ENCODE data around the gene RIPPLY1. TPM values are rescaled to one million over a fixed set of nuclear protein-coding genes. Genes with fewer than 3 reads are reported as not detected.

The RIPPLY1 gene, protein sequence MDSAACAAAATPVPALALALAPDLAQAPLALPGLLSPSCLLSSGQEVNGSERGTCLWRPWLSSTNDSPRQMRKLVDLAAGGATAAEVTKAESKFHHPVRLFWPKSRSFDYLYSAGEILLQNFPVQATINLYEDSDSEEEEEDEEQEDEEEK
- total RNA-seq, result not detected in 2 replicates

DNA sequence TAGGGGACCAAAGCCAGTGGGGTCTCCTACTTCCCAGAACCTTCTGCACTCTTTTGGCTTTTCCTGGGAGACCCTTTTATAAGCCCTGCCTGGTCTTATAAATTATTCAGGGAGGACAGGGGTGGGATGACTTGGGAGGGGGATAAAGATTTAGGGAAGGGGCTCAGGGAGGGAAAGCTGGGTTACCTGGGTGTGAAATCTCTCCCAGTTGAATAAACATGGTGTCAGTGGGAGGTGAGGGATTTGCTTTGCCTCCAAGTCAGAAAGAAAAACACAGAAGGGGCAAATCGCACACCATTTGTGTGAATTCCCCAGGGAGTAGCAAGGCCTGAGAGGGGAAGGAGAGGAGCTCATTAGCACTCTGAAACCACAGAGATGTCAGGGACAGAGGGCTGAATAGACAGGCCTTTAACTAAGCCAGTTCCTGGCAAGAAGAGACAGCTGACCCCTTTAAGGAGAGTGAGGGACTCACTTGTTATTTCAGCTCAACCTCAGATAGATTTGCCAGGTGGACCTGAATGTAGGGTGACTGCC lies at the start of gene RIPPLY1:
Gene RIPPLY1 (minus strand): TSS at position 51 of the 534 bp plus-strand sequence. CDS start 54 bp downstream, outside the sequence.

DNA sequence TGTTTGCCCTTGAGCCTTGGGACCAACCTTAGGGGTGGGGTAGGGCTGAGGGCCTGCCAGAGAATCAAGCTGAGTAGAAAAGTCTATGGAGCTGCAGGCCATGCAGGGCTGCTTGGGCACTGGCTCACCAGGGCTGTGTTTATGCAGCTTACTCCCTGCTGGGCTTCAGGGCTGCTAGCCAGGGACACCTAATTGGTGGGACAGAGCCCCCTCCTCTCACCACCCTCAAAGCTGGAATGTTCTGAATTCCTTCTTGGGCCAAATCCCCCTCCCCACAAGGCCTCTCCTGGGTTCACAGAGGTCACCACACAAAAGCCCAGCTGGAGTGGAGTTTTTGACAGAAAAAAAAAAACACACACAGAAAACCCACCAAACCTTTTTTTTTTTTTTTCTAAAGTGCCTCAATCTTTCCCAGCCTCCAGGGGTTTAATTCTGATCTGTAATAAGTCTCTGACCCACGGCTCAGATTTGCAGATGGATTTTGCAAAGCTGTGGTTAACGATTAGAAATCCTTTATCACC lies 16.9 kb upstream of the RIPPLY1 start, which contains the start of gene CLDN2:
Gene CLDN2 (plus strand): TSS at position 471 of the 521 bp plus-strand sequence. CDS start 7,827 bp downstream, outside the sequence.

Other genes starting within 250 kb of the RIPPLY1 start
- gene RNF128, start 176.6 kb downstream of the RIPPLY1 start, total RNA-seq, result 9.2 and 10.4 TPM in 2 replicates
- 4.7 and 4.8 TPM in 2 replicates for gene TBC1D8B, start 100.7 kb downstream of the RIPPLY1 start, total RNA-seq
- not detected in 2 replicates for gene CLDN2, start 17.1 kb upstream of the RIPPLY1 start, total RNA-seq
- 14.1 and 17.8 TPM in 2 replicates for gene MORC4, start 96.9 kb upstream of the RIPPLY1 start, total RNA-seq
- gene RBM41, start 215.5 kb upstream of the RIPPLY1 start, total RNA-seq, result 7.3 and 11.5 TPM in 2 replicates

Data from airway epithelial cell (primary cell).